H1 (cell line): ENCODE results near the gene SYK.
"Not testable (repeated sequence)": the region's sequence is repeated elsewhere in the genome, so short reads cannot be mapped to it uniquely, and the experiment has no call there.

Experiments
- ASH2L ChIP-seq: fragments of 200-600, 300-600 bp; sonication (generic); IDR thresholded peaks from one replicate; pipeline ENCODE4 v1.7.1; 2017; ENCODE audit warnings: low read length
- CBX5 ChIP-seq: fragments of 300-800, 300-1000 bp; sonication (generic); IDR thresholded peaks from 2 replicates; pipeline ENCODE4 v1.7.1; 2016; ENCODE audit warnings: antibody characterized with exemption, low read length, low read depth
- EGR1 ChIP-seq: IDR thresholded peaks from 2 replicates; pipeline ENCODE4 v1.6.1; 2011; ENCODE audit warnings: low read depth, low read length, borderline replicate concordance
- GABPA ChIP-seq: IDR thresholded peaks from 2 replicates; pipeline ENCODE4 v1.6.1; 2011; ENCODE audit warnings: mild to moderate bottlenecking, low read length, moderate library complexity, borderline replicate concordance; ENCODE audit not compliant: insufficient read depth
- POLR2A ChIP-seq, 2 experiments: IDR thresholded peaks; 1 replicate in 1 of 2; 2 replicates in 1 of 2; pipeline ENCODE4 v1.6.1; 2011; ENCODE audit warnings: low read depth in 2 of 2, low read length in 2 of 2, mild to moderate bottlenecking in 2 of 2; ENCODE audit errors: control extremely low read depth in 1 of 2
- TAF1 ChIP-seq: IDR thresholded peaks from 2 replicates; pipeline ENCODE4 v1.6.1; 2011; ENCODE audit warnings: mild to moderate bottlenecking, low read depth, low read length
- TF ChIP-seq, protein P1 (sequence below), 3 experiments: IDR thresholded peaks; 1 replicate in 2 of 3; 2 replicates in 1 of 3; pipeline versions ENCODE4 v1.5.1 to v1.6.1; 2011; ENCODE audit warnings: low read length in 3 of 3, mild to moderate bottlenecking in 3 of 3, inconsistent platforms in 2 of 3, low read depth in 1 of 3, moderate library complexity in 1 of 3; ENCODE audit not compliant: insufficient read depth in 1 of 3; ENCODE audit errors: control extremely low read depth in 1 of 3
- TF ChIP-seq, protein P2 (sequence below): IDR thresholded peaks from 2 replicates; pipeline ENCODE4 v1.6.1; 2011; ENCODE audit warnings: low read depth, mild to moderate bottlenecking, low read length; ENCODE audit not compliant: insufficient read depth

DNA sequence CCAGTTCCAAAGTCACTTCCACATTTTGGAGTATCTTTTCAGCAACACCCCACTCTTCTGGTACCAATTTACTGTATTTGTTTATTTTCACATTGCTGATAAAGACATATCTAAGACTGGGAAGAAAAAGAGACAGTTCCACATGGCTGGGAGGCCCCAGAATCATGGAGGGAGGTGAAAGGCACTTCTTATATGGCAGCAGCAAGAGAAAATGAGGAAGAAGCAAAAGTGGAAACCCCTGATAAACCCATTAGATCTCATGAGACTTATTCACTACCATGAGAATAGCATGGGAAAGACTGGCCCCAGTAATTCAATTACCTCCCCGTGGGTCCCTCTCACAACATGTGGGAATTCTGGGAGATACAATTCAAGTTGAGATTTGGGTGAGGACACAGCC lies 19.6 kb downstream of the SYK start:
- TF ChIP-seq ASH2L; GABPA; CBX5; EGR1; TAF1; POLR2A (IDR thresholded peaks at IDR 0.05; ENCODE audit: control extremely low read depth in 1 of 2, low read depth in 2 of 2, low read length in 2 of 2): not testable (repeated sequence)
- TF ChIP-seq, protein P1, sequence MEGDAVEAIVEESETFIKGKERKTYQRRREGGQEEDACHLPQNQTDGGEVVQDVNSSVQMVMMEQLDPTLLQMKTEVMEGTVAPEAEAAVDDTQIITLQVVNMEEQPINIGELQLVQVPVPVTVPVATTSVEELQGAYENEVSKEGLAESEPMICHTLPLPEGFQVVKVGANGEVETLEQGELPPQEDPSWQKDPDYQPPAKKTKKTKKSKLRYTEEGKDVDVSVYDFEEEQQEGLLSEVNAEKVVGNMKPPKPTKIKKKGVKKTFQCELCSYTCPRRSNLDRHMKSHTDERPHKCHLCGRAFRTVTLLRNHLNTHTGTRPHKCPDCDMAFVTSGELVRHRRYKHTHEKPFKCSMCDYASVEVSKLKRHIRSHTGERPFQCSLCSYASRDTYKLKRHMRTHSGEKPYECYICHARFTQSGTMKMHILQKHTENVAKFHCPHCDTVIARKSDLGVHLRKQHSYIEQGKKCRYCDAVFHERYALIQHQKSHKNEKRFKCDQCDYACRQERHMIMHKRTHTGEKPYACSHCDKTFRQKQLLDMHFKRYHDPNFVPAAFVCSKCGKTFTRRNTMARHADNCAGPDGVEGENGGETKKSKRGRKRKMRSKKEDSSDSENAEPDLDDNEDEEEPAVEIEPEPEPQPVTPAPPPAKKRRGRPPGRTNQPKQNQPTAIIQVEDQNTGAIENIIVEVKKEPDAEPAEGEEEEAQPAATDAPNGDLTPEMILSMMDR (IDR thresholded peaks at IDR 0.05; ENCODE audit: control extremely low read depth in 1 of 3, insufficient read depth in 1 of 3, low read depth in 1 of 3, low read length in 3 of 3): not testable (repeated sequence)
- TF ChIP-seq, protein P2, sequence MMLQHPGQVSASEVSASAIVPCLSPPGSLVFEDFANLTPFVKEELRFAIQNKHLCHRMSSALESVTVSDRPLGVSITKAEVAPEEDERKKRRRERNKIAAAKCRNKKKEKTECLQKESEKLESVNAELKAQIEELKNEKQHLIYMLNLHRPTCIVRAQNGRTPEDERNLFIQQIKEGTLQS: not testable (repeated sequence)
